ENCODE results near the gene APBA2.

DNA sequence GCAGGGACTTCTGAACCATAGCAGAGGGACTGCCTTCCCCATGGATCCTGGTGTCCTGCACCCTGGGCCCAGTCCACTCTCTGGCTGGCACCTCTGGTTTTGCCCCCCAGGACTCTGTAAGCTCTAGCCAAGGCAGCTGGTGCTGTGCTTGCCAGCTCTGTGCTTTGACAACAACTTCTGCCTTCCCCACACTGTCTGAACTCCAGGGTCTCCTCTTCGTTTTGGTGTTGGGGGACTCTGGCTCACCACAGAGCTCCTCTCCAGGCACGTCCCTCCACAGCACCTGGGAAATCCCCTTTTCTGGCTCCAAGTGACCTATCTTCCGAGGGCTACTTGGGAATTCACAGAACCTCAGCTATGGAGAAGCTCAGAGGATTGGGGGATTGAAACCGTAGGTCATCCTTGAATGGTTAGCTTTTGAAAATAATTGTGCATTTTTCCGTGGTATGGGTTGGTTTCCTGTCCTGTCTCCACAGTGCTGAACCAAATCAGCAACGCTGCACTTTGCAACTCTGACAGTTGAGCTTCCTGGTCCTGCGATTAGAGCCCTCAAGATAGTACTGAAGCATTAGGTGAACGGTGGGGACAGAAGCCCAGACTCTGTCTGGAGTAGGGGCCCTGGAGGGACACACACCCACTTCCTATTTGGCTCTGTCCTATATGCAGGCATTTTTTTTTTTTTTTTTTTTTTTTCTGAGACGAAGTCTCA is 152.4 kb downstream of the APBA2 start:
- TF ChIP-seq CTCF (IDR thresholded peaks at IDR 0.05 in 2 of 3, conservative IDR thresholded peaks at IDR 0.05 in 1 of 3; ENCODE audit: control insufficient read depth in 2 of 3, extremely low read depth in 1 of 3, insufficient read depth in 1 of 3, low read depth in 3 of 3, low read length in 3 of 3) = no peak
- no peak for TF ChIP-seq KAT2A (conservative IDR thresholded peaks at IDR 0.05; ENCODE audit: control insufficient read depth, low read depth, low read length)
- no peak for TF ChIP-seq MAX (IDR thresholded peaks at IDR 0.05; ENCODE audit: low read depth, low read length)
- TF ChIP-seq TAF1 (IDR thresholded peaks at IDR 0.05; ENCODE audit: borderline replicate concordance, low read depth, low read length) = no peak
- TF ChIP-seq ZBTB33 (IDR thresholded peaks at IDR 0.05) = no peak
- TF ChIP-seq EP300 (IDR thresholded peaks at IDR 0.05; ENCODE audit: borderline replicate concordance in 1 of 2, control insufficient read depth in 1 of 2, low read depth in 2 of 2, low read length in 2 of 2) = no peak
- TF ChIP-seq POLR2AphosphoS5 (IDR thresholded peaks at IDR 0.05; ENCODE audit: low read length) = no peak
- TF ChIP-seq DPF2 (IDR thresholded peaks at IDR 0.05) = no peak
- TF ChIP-seq BCLAF1 (IDR thresholded peaks at IDR 0.05) = no peak
- TF ChIP-seq ZNF24 (IDR thresholded peaks at IDR 0.05) = no peak
- TF ChIP-seq, protein P1, sequence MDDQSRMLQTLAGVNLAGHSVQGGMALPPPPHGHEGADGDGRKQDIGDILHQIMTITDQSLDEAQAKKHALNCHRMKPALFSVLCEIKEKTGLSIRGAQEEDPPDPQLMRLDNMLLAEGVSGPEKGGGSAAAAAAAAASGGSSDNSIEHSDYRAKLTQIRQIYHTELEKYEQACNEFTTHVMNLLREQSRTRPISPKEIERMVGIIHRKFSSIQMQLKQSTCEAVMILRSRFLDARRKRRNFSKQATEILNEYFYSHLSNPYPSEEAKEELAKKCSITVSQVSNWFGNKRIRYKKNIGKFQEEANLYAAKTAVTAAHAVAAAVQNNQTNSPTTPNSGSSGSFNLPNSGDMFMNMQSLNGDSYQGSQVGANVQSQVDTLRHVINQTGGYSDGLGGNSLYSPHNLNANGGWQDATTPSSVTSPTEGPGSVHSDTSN (IDR thresholded peaks at IDR 0.05; ENCODE audit: insufficient replicate concordance, low read depth, low read length) = no peak
